Stimulated activated CD4-positive, alpha-beta T cell treated with anti-CD3 and anti-CD28 coated beads, Interleukin-15, amount 100 ng/mL, for 24 hours (primary cell): ENCODE data around the gene CREB1.

Source experiments
- DNase-seq: peaks from one replicate; pipeline ENCODE4 v3.0.0-alpha.2; 2020

Gene CREB1

DNA sequence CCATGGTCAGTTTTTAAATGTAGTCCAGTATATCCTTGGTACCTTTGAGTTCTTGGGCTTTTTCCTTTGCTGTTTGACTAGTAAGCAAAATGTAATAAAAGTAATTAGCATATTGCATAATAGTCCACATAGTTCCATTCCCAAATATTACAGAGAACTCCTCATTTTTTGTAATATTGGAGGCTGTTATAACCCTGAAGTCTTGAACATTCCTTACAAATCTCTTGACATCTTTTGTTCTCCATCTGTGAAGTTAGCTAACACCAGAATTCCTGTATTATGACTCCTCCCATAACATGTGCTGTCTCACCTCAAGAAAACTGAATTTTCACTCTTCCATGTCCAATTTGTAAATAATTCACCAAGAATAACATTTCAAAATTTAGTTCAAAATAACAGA, 17.1 kb downstream of the CREB1 start:
- DNase-seq, result no peak

DNA sequence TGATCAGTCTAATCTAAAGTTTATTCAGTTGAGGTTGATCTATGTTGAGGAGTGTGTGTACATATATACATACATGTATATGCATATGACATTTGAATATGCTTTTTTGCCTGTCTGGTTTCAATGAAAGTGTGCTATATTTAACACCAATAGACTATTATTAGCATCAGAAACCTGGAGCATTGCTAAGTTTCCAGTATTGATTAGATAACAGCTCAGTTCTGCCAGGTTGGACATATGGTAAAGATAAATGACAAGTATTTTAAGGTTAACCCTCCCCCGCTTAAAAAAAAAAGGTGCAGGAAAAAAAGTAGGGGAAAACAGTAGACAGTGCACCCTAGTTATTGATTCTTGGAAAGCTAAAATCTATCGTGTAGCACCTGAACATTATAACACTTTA, 19.4 kb downstream of the CREB1 start:
- DNase-seq, result no peak

DNA sequence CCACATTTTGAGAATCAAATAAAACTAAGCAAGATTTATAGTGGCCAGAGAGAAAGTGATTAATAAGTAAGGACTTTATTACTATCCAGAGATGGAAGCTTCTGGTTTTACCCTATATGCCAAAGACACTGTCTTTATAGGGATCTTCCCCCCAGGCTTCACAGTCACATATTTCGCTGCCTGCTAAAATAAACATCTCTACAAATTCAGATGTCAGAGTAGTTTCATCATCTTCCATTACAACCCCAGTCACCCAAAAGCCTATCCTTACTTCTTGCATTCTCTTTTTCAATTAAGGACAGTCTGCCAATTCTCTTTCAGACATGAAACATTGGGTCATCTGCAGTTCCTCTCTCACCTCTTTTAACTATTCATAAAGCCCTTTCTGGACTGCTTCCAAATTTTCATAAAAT, 28.3 kb downstream of the CREB1 start:
- DNase-seq, result no peak

DNA sequence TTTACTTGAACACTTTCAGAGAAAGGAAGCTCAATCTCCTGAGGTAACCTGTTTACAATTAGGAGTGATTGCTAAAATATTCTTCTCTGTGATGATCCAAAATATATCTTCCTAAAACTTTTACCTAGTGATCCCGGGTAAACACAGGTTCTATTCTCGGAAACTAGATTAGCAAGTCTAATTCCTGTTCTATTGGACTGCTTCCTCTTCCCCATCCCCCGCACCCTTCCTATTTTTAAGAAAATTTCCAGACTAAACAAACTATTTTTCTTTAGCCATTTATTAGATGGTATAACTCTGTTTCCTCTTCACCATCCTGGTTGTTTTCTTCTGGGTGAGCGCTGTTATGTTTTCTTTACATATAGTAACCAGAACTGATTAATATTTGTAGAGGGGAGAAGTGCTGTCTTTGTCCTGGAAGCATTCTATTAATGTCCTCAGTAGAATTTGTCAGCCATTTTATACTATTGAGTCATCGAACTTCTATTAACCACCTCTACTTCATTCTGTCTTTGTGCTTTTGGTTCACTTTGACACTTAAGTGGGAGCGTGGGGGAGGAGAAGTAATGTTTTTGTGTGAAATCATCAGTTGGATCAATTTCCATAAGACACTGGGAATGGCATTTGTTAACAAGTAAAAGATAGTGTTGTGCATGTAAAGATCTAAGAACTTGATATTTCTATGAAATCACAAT, 31.8 kb downstream of the CREB1 start:
- no peak for DNase-seq

DNA sequence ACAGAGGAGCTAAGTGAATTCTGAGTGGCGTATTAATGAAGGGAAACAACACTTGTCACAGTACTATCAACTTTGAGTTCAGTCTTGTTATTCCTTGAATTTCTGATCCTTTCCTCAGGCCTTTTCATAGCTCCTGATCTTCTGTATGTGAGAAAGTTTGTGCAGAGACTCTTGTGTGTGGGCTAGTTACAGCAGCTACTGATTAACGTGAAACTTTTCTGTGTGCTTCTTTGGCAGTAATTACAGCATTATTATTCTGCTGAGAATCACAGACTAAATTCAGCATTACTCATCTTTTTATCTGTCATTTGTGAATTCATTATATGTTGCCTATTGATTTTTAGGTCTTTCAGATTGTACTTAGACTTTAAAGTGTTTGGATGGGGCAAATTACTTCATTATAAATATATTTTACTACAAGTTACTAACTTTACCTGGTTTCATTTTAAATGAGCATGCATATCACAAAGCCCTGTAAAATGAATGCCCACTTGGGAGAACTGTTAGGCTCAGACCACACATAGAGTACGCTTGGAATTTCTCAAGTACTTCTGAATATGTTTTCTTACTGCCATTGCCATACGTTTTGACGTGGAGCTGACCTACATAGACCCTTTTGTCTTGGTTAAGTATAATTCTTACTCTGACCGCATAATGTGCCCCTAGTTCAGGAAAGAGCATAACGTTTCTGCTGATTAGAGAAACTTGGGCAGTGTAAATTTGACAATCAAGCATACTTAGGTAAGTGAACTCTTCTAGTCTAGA, 36.2 kb downstream of the CREB1 start:
- DNase-seq, result no peak

DNA sequence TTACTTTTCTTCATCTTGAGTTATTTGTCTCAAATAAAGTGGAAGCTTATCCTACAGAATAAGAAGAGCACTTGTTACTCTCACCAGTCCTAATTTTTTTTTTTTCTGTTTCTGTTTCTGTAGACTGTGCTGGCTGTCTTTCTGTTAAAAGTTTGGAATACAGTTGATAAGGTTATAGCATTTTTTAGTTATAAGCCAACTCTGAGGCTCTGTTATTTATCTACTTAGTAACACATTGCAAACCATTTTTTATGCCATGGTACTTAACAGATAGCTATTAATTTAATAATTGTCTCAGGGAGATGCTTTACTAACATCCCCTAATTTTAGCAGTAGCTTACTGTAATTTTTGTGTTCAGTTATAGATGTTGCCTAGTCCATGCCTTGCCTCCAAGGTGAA, 37.9 kb downstream of the CREB1 start:
- no peak for DNase-seq

DNA sequence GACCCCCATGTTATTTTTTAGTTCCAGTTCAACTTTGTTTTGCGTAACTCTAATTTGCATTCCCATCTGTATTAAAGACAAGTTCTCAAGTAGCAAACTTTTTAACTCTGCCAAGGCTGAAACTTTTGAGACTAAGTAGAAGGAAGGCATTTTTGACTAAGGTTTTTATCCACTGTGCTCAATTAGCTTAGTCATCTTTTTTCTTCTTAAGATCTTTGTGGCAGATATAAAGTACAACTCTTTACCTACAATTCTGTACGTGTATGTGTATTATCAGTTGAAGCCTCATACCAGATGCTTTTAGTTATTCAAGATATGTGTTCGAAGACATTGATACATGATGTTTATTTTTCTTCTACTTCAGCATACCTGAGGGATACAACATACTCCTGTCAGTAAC, 41.6 kb downstream of the CREB1 start:
- no peak for DNase-seq

DNA sequence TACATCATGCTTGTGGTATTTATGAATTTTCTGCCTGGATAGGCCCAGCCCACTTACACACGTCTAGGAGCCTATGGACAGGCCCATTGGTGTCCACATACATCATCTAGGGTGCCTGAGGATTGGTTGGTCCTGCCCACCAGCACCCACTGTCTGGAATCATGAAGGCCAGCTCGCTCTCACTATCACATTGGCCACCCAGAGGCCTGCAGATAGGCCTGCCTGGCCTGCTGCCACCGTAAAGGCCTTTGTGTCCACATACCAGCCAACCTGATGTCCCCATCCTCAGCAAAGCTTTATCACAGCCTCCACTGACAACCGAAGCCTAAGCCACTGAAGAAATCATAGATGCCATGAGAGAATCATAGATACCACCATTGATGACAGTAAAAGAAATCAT, 55.2 kb downstream of the CREB1 start:
- DNase-seq, result no peak

DNA sequence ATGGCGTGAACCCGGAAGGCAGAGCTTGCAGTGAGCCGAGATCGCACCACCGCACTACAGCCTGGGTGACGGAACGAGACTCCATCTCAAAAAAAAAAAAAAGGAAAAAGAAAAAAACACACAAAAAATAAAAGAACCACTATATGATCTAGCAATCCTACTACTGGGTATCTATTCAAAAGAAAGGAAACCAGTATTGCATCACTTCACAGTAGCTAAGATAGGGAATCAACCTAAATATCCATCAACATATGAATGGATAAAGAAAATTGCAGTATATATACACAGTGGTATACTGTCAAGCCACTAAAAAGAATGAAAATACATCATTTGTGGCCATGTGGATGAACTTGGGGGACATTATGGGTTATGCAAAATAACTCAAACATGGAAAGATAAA, 57.5 kb downstream of the CREB1 start:
- DNase-seq, result no peak

DNA sequence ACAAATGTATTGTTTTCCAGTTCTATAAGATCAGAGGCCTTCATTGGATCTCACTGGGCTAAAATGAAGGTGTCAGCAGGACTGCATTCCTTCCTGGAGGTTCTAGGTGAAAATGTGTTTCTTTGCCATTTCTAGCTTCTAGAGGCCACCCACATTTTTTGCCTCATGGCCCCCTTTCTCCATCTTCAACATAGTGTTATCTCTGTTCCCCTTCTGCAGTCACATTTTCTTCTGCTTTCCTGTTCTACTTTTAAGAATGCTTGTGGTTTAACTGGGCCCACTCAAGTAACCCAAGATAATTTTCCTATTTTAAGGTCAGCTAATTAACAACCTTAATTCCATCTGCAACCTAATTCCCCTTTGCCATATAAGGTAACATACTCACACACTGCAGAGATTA, 59.4 kb downstream of the CREB1 start:
- DNase-seq, result no peak

DNA sequence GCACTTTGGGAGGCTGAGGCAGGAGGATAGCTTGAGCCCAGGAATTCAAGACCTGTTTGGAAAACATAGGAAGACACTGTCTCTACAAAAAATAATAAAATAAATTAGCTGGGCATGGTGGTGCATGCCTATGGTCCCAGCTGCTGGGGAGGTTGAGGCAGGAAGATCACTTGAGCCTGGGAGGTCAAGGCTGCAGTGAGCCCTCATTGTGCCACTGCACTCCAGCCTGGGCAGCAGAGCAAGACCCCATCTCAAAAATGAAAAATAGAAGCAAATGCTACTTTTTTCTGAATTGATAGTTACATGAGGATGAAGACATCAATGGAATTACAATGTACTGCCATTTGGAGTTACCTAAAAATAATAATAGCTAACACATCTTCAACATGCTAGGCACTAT, 63.5 kb downstream of the CREB1 start:
- DNase-seq, result no peak

DNA sequence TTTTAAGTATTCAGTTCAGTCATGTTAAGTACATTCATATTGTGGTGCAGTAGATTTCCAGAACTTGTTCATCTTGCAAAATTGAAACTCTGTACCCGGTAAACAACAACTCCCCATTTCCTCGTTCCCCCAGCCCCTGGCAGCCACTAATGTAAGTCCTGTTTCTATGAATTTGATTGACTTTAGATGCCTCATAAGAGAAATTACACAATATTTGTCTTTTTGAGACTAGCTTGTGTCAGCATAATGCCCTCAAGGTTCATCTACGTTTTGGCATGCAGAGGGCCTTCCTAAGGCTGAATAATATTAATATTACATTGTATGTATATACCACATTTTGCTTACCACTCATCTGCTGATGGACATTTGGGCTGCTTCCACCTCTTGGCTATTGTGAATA, 64.5 kb downstream of the CREB1 start:
- DNase-seq, result no peak

DNA sequence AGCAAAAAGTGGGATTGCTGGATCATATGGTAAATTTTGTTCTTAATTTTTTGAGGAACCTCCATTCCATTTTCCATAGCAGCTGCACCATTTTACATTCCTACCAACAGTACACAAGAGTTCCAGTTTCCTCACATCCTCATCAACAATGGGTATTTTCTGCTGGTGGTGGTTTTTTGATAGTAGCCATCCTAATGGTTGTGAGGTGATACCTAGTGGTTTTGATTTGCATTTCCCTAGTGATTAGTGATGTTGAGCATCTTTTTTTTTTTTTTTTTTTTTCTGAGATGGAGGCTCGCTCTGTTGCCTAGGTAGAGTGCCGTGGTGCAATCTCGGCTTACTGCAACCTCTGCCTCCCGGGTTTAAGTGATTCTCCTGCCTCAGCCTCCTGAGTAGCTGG, 65.0 kb downstream of the CREB1 start:
- DNase-seq, result no peak

DNA sequence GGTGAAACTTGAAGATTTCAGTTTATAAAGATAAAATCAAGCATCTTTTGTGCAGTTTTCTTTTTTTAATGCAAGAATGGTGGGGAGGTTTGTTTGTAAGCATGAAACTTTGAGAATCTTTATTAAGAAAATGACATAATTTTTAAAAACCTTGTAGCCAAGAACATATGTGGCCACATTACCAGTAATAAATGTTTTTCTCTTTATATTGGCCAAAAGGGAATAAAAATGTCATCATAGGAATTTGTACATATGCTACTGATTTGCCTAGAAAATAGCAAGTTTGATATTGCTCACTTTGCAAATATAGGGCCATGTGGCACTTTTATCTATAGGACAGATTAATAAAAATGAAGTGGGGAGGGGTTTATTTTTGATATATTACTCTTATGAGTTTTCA, 69.9 kb downstream of the CREB1 start:
- no peak for DNase-seq

DNA sequence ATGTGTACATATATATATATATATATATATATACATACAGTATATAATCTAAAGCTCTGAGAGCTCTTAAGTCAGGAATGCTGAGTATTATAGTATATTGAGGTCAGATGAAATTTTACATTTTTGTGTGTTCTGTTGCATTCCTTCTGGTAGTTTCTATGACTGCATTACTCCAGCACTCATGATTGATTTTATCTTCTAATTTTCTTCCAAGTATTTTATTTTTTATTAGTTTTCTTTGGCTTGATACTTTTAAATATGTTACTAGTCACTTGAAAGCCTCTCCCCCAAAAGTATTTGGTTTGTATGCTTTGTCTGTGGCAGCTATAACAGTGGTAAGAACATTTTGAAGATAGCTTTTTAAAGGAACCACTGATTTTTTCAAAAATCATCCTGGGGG, 70.5 kb downstream of the CREB1 start:
- DNase-seq, result no peak

DNA sequence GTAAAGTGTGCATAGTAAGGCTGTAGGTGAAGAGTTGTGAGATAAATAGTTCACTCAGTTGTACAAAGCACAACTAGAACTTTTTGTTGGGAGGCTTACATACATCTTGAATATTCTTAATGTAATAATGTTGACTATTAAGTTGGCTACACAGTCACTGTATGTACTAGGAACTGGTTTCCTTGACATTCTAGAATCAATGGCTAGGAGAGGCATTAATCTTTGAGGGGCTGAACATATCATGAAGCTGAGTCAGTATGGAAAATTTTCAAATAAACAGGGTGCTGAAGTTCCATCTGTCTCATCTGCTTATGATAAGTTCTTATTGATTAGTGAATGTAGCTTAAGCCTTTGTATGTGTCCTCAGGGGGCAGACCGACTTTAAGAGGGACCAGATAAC, 72.0 kb downstream of the CREB1 start:
- no peak for DNase-seq

DNA sequence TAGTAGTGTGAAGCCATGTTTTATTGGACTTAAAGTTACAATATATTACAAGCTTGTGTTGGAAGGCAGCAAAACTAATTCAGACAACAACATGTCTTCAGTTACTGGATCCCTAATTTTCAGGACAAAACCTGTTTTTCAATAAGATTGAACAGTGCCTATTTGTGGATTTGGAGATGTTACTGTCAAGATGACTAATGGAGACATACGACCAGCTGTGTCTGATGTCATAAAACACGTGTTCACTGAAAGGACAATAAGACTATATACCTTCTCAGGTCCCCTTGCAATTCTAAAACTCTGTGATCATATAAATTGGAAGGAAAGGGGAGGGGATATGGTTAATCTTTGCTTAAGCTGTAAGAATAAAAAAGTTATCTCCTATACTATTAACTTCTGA, 73.7 kb downstream of the CREB1 start:
- DNase-seq, result no peak

DNA sequence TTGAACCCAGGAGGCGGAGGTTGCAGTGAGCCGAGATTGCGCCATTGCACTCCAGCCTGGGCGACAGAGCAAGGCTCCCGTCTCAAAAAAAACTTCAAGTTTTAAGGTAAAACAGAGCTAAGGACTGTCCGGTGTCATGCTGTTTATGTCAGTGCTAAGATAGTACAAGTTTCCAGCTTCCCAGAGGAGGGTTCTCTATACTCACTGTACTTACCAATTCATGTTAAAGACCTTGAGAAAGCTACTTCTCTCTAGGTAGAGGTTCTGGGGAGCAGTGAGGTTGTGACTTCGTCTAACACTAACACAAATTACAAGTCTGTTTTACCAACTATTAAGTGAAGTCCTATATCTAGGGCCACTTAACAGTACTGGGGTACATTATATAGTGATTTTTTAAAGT, 76.6 kb downstream of the CREB1 start:
- no peak for DNase-seq

DNA sequence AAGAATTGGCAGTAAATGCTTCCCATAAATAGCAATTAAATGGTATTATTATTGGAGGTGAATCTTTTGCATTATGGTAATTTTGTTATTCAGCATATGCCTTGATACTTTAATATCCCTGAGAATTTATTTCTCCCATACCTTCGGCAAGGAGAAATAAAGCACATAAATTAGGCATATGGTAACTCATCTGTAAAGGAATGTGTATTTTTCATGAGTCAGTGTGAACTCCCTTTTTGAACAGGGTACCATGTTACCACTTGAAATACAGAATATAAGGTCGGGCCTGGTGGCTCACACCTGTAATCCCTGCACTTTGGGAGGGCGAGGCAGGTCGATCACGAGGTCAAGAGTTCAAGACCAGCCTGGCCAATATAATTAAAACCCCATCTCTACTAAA, 77.1 kb downstream of the CREB1 start:
- DNase-seq, result no peak

DNA sequence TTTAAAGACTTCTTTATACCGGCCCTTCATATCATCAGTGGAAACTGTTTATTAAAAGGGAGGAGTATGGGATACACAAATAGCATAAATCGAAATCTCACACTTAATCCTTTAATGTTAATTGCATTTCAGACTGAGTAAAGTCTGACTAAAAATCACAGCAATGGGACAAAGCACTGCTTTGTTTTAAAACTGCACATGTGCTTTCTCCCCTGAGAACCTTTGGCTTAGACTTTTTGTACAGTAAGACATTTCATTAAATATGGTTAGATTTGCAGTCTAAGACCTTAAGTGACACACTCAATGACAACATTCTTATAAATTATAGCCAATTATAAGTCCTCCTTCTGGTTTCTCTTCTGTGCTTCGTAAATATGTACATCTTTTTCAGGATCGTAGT, 83.0 kb downstream of the CREB1 start:
- DNase-seq, result no peak

DNA sequence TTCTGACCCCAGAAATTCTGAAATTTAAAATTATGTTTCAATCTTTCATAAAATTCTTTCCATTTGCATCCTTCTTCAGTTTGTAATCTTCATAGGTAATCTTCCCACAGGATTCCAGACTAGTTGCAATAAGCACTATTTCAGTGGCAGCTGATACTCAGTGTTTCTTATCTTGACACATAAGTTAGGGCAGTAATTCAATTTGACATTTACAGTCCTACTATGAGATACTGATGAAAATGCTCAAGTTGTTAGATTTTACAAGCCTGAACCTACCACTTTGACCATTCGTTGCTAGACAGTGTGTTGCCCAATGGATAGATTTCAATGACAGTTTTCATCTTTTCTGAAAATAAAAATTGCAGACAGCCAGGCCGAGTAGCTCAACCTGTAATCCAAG, 85.1 kb downstream of the CREB1 start:
- no peak for DNase-seq

DNA sequence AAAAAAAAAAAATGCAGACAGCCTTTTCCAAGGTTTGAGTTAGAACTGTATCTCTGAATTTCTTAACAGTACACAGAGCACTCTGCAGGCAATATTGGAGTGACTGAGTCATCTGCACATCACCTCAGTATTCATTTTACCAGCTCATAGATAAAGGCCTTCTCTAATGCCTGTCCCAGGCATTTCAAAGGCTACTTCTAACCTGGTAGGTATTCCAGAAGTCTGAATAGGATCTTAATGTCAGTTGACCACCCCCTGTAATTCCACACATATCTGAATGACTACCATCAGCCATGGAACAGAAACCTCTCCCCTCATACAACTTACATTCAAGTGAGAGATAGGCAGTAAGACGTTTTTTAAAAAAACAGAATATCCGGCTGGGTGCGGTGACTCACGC, 86.4 kb downstream of the CREB1 start:
- no peak for DNase-seq

DNA sequence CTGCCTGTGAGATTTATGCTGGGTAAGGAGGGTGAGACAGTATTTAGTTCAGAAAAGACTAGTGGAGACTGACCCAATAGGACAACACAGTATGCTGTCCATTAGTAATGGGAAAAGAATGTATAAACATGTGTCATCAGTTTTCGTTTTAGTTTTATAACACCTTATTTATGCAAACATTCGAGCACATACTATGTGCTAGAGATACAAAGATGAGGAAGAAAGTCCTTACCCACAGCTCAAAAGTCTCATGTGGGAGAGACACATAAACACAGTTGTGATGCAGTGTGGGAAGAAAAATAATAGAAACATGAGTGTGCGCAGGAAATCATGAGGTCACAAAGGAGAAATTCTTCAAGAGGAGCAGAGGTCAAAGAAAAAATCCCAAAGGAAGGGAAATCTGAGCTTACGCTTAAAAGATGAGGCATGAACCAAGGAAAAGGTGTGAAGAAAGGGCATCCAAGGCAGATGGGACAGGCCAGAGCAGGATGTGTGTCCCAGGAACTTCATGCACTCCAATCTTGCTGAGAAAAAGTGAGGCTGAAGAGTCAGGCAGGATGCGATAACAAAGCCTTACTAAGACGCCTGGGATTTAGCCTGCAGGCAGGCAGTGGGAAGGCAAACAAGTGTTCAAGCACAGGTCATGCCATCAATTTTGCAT, 87.4 kb downstream of the CREB1 start:
- no peak for DNase-seq

DNA sequence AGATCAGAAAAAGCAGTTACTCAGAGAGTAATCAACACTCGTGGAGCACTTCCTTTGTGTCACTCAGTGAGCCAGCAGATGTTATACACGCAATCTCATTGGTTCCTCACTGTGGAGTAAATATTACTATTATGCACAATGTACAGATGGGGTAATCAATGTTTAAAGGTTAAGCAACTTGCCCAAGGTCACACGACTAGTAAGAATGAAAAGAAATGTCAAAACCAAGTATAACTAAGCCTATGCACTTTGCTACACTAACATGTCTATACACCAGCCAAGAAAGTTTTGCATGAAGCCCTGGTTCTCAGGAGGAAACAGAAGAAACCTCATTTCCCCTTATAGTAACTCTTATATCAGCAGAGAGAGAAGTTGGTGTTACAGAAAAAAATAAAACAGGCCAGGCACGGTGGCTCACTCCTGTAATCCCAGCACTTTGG, 90.0 kb downstream of the CREB1 start:
- DNase-seq, result no peak
